Osteocyte (in vitro differentiated cells): Measurements from ENCODE around the gene C1QTNF8. TPM values are rescaled to one million over a fixed set of nuclear protein-coding genes. Genes with fewer than 3 reads are reported as not detected.
A peak's percentile ranks its signal among the peaks of the same experiment; 100 is the strongest.

Experiments used
- DNase-seq: peaks from one replicate; pipeline ENCODE4 v3.0.0; 2021; ENCODE audit warnings: mixed read lengths; ENCODE audit not compliant: unreplicated experiment; ENCODE audit errors: extremely low spot score
- H3K27ac Mint-ChIP-seq: one replicate; pipeline ENCODE4 v1.8.0; 2021; ENCODE audit warnings: mild to moderate bottlenecking, mixed read lengths; ENCODE audit not compliant: unreplicated experiment
- H3K27me3 Mint-ChIP-seq: one replicate; pipeline ENCODE4 v1.8.0; 2021; ENCODE audit warnings: mixed read lengths; ENCODE audit not compliant: unreplicated experiment
- H3K36me3 Mint-ChIP-seq: one replicate; pipeline ENCODE4 v1.8.0; 2021; ENCODE audit warnings: mixed read lengths; ENCODE audit not compliant: unreplicated experiment
- H3K4me1 Mint-ChIP-seq: one replicate; pipeline ENCODE4 v1.8.0; 2021; ENCODE audit warnings: mixed read lengths; ENCODE audit not compliant: unreplicated experiment
- H3K4me3 Mint-ChIP-seq: one replicate; pipeline ENCODE4 v1.8.0; 2021; ENCODE audit warnings: mild to moderate bottlenecking, moderate library complexity, mixed read lengths; ENCODE audit not compliant: unreplicated experiment
- H3K9me3 Mint-ChIP-seq: one replicate; pipeline ENCODE4 v1.8.0; 2021; ENCODE audit warnings: mixed read lengths; ENCODE audit not compliant: unreplicated experiment
- CTCF ChIP-seq: fragments of 200-600 bp; sonication (generic); IDR thresholded peaks from 2 replicates; pipeline ENCODE4 v1.5.0; 2021; ENCODE audit warnings: antibody characterized with exemption, mild to moderate bottlenecking, moderate library complexity
- total RNA-seq: library from RNA; stranded (reverse); gene quantifications from 2 replicates; pipeline ENCODE4 v1.2.1, GENCODE V29; 2021

Gene C1QTNF8
- total RNA-seq, 1 donor from 2014 or later: not detected

- H3K9me3 Mint-ChIP-seq: peaks cover 5% of the 10 kb centered on the region
- TF ChIP-seq CTCF: no peak
- no peak overlapping the region for H3K4me3 Mint-ChIP-seq
- DNase-seq: no peak
- no peaks in the 10 kb centered on the region for H3K4me1 Mint-ChIP-seq
- no peaks in the 10 kb centered on the region for H3K36me3 Mint-ChIP-seq
- H3K27ac Mint-ChIP-seq: no peak overlapping the region
- H3K27me3 Mint-ChIP-seq: no peaks in the 10 kb centered on the region
Measured at GRCh38 chr16:1055557-1055924, 40.5 kb downstream of the C1QTNF8 start.

- no peak overlapping the region for H3K27ac Mint-ChIP-seq
- DNase-seq: no peak
- H3K9me3 Mint-ChIP-seq: peaks cover 5% of the 10 kb centered on the region
- H3K36me3 Mint-ChIP-seq: no peaks in the 10 kb centered on the region
- H3K4me1 Mint-ChIP-seq: no peaks in the 10 kb centered on the region
- no peaks in the 10 kb centered on the region for H3K27me3 Mint-ChIP-seq
- peak; percentile 85 for TF ChIP-seq CTCF
- H3K4me3 Mint-ChIP-seq: no peak overlapping the region
Measured at GRCh38 chr16:1054660-1055556, 41.1 kb downstream of the C1QTNF8 start.

- no peaks in the 10 kb centered on the region for H3K4me1 Mint-ChIP-seq
- DNase-seq: no peak
- H3K36me3 Mint-ChIP-seq: no peaks in the 10 kb centered on the region
- no peak overlapping the region for H3K4me3 Mint-ChIP-seq
- H3K27ac Mint-ChIP-seq: no peak overlapping the region
- TF ChIP-seq CTCF: no peak
- H3K27me3 Mint-ChIP-seq: no peaks in the 10 kb centered on the region
- H3K9me3 Mint-ChIP-seq: no peaks in the 10 kb centered on the region
Measured at GRCh38 chr16:1053700-1054368, 42.2 kb downstream of the C1QTNF8 start.

DNA sequence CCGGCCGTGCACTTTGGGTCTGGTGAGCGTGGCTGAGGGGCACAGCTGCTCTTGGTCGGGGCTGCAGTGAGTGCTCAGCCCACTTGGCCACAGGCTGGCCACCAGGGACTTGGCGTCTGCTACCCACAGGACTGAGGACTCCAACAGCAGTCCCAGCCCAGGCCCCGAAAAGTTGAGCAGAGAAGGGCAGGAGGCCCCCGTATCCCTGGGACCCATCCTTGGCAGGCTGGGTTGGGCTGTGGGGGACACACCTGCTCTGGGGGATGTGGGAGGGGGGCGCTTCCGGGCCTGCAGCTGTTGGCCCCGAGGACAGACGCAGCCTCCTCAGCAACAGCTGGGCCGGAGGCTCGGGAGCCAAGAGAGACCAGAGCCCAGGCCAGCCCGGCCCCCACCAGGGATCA, 42.9 kb downstream of the C1QTNF8 start:
- Mint-ChIP-seq H3K27me3 (no peaks in the 10 kb centered on the region), H3K4me1 (no peaks in the 10 kb centered on the region), H3K9me3 (no peaks in the 10 kb centered on the region), H3K36me3 (no peaks in the 10 kb centered on the region), H3K4me3 (no peak overlapping the region), H3K27ac (no peak overlapping the region)
- no peak for TF ChIP-seq CTCF
- no peak for DNase-seq

- no peaks in the 10 kb centered on the region for H3K36me3 Mint-ChIP-seq
- no peaks in the 10 kb centered on the region for H3K4me1 Mint-ChIP-seq
- H3K4me3 Mint-ChIP-seq: no peak overlapping the region
- no peaks in the 10 kb centered on the region for H3K9me3 Mint-ChIP-seq
- H3K27me3 Mint-ChIP-seq: no peaks in the 10 kb centered on the region
- no peak for DNase-seq
- no peak overlapping the region for H3K27ac Mint-ChIP-seq
- no peak for TF ChIP-seq CTCF
Measured at GRCh38 chr16:1052721-1053120, 43.3 kb downstream of the C1QTNF8 start.
